Measurements from ENCODE around the gene COG1.

Gene COG1

GRCh38 chr17:73163043-73163442, 29.8 kb upstream of the COG1 start:
- FAIRE-seq (no peak), DNase-seq (ENCODE audit: insufficient read length, low spot score) (no peak)
- no peak for TF ChIP-seq CTCF (IDR thresholded peaks at IDR 0.05; ENCODE audit: insufficient read depth, missing control alignments)

DNA sequence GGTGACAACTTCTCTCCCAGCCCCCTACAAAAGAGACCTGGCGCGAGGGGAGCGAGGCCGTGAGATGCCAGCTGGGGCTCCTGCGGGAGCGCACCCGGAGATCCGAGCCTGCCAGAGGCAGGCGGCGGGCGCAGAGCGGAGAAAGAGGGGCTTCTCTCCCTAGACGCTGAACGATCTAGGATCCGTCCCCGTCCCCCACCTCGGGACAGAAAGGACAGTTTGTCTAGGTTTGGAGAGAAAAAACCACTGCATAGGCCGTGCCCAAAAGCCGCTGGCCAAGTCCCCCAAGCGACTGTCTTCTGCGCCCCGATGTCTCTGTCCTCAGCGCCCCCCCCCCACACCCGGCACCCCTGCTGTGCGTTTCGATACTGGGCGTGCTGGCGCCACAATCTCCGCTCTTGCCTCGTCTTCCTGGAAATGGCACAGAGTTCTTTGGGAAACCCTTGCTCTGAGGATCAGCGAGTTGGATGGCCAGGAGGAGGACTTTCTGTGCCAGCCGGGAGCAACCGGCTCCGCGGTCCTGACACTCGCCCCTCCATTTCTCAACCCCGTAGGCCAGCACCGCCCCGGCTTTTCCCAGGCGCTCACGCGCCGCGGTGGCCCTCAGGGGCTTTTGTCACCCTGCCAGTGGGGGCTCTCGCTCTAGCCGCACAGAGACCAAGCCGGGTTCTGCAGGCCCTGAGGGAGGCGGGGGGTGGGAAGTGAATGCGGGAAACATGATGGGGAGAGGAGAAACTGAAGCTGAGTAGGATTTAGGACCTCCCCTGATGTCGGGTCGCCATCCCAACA, 27.0 kb upstream of the COG1 start:
- TF ChIP-seq CTCF (IDR thresholded peaks at IDR 0.05; ENCODE audit: insufficient read depth, missing control alignments), result no peak
- FAIRE-seq (no peak), DNase-seq (ENCODE audit: insufficient read length, low spot score) (no peak)

DNA sequence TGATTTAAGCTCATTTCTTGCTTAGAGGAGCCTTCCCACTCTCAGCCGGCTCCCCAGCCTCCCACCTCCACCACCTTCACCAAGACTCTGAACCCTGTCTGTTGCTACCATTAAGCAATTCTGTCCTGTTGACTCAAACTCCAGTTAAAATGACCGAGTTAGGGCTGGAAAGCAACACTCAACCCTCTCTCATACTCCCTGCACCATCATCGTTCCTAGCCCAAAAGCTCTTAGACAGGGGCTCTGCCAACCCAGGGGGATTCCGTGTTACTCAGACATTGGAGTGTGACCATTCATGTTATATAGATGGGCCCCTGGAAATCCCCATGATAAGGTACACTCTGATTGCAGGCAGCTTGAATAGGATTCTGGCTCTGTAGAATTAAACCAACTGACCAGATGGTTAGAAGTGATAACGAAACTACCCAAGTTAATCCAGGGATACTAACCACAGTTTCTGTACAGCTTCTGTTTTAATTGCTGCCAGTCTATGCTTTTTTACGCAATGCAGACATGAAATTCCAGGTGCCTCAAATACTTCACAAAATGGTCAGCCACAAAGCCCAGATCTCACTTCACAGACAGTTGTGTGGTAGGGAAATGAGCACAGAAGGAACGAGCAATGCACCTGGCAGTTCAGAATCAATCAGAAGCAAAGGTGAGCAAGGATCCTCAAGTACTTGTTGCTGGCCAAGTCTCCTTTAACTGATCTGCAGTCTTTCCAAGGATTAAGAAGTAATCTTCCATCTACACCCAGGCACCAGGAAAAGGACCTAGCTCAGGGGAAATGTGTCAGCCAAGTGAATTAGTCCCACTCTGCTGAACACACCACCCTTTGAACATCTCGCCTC, 25.9 kb upstream of the COG1 start:
- no peak for DNase-seq (ENCODE audit: insufficient read length, low spot score)
- no peak for TF ChIP-seq CTCF (IDR thresholded peaks at IDR 0.05; ENCODE audit: insufficient read depth, missing control alignments)
- FAIRE-seq, result peak; percentile 64

DNA sequence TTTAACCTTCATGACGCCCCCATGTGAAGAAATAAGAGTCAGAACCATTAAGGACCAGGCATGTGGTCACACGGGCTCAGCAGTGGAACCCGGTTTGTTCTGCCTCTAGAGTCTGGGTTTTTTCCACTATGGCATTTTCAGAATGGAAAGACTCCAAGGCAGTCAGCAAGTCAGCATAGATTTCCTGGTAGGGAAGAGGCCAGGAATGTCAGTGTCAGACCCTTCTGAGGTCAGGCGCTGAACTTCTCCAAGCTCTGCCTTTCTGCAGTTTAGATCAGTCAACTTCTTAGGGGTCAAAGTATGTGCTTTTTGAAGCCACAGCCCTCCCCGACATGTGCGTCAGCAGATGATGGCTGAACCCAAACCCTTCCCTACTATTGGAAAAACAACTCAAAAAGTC, 24.2 kb upstream of the COG1 start:
- TF ChIP-seq CTCF (IDR thresholded peaks at IDR 0.05; ENCODE audit: insufficient read depth, missing control alignments), result no peak
- no peak for FAIRE-seq
- DNase-seq (ENCODE audit: insufficient read length, low spot score), result no peak

DNA sequence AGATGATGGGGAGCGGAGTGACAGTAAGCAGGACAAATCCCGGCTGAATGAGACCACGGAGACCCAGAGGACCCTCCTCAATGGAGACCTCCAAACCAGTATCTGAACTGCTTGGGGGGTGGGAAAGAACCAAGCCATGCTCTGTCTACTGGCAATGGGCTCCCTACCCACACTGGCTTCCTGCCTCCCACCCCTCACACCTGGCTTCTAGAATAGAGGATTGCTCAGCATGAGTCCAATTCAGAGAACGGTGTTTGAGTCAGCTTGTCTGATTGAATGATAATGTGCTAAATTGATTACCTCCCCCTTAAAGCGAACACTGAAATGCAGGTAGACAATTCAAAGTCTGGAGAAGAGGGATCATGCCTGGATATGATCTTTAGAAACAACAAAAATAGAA, 22.5 kb upstream of the COG1 start:
- FAIRE-seq (no peak), DNase-seq (ENCODE audit: insufficient read length, low spot score) (no peak)
- TF ChIP-seq CTCF (IDR thresholded peaks at IDR 0.05; ENCODE audit: insufficient read depth, missing control alignments), result no peak

DNA sequence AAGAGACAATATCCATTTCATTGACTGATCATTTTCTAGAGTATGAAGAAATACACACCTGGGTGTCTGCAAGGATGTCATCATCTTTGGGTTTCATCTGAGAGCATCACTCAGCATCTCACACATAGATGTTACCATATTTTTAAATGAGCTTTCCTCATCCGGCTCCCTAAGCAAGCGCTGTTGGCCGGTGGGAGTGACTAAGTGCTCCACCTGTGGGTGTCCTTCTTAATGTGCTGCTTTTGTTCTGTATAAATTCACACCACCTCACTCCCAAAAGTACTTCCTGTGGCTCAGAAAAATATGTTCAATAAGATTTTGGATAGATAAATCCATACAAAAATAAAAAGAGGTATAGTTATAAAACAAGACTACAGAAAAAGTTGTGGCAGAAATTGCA, 20.6 kb upstream of the COG1 start:
- FAIRE-seq (no peak), DNase-seq (ENCODE audit: insufficient read length, low spot score) (no peak)
- TF ChIP-seq CTCF (IDR thresholded peaks at IDR 0.05; ENCODE audit: insufficient read depth, missing control alignments), result no peak

- no peak for TF ChIP-seq CTCF (IDR thresholded peaks at IDR 0.05; ENCODE audit: insufficient read depth, missing control alignments)
- FAIRE-seq, result no peak
Measured at GRCh38 chr17:73174126-73174525, 18.7 kb upstream of the COG1 start.

More at GRCh38 chr17:73174126-73174525, 18.7 kb upstream of the COG1 start:
- no peak for DNase-seq (ENCODE audit: insufficient read length, low spot score)
